ENCODE results near the gene CAPN11. TPM values are rescaled to one million over a fixed set of nuclear protein-coding genes. Genes with fewer than 3 reads are reported as not detected.
A peak's percentile ranks its signal among the peaks of the same experiment; 100 is the strongest.

Gene CAPN11
- total RNA-seq, 2 donors from 2014 or later, result 2.0 TPM; not detected in 1

- Histone ChIP-seq H3K4me1 (peaks cover 7% of the 10 kb centered on the region), H3K9me3 (no peaks in the 10 kb centered on the region), H3K27me3 (no peaks in the 10 kb centered on the region), H3K27ac (no peak overlapping the region), H3K36me3 (no peaks in the 10 kb centered on the region), H3K9ac (ENCODE audit: low read depth in 2 of 2, low read length in 2 of 2) (peak overlapping the region; percentile 19 to 29), H3K4me3 (no peak overlapping the region)
- intact Hi-C loops (cut with DNase I), result no loop called here
- DNase-seq, result no peak
- TF ChIP-seq, protein P1, sequence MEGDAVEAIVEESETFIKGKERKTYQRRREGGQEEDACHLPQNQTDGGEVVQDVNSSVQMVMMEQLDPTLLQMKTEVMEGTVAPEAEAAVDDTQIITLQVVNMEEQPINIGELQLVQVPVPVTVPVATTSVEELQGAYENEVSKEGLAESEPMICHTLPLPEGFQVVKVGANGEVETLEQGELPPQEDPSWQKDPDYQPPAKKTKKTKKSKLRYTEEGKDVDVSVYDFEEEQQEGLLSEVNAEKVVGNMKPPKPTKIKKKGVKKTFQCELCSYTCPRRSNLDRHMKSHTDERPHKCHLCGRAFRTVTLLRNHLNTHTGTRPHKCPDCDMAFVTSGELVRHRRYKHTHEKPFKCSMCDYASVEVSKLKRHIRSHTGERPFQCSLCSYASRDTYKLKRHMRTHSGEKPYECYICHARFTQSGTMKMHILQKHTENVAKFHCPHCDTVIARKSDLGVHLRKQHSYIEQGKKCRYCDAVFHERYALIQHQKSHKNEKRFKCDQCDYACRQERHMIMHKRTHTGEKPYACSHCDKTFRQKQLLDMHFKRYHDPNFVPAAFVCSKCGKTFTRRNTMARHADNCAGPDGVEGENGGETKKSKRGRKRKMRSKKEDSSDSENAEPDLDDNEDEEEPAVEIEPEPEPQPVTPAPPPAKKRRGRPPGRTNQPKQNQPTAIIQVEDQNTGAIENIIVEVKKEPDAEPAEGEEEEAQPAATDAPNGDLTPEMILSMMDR (IDR thresholded peaks at IDR 0.05), result no peak
Measured at GRCh38 chr6:44225579-44226325, 67.1 kb downstream of the CAPN11 start.

DNA sequence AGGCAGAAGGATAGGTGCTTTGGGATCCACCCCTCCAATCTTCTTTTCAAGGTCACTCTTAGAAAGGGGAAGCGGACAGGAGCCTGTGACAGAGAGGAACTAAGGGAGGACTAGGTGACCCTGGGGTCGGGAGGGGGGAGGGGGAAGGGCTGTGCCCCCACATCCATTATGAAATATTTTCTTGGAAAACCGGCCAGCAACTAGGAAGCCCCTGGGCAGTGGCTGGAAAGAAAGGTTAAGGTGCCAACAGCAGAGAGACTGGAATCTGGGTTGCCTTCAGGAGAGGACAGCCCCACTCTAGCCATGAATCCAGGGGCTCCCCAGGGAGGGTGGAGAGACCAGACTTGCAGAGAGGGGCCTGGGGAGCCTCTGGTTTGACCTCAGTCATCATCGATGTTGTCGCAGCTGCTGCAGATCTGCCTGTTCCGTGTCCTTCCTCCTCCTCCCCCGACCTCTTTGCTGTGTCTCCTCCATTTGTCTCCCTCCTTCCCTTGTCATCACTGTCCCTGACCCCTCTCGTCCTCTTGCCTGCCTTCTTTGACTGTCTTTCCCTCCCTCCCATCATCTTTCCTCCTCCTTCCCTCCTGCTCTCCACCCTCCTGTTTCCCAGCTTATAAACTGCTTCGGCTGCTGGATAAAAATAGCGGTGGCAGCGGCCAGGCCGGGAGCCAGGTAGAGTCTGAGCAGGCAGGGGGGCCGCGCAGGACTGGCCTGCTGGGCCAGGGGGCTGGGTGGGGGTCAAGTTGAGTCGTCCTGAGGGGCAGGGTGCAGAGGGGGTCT, 67.9 kb downstream of the CAPN11 start:
- Histone ChIP-seq H3K9ac (ENCODE audit: low read depth in 2 of 2, low read length in 2 of 2) (no peak overlapping the region), H3K27me3 (no peaks in the 10 kb centered on the region), H3K9me3 (no peaks in the 10 kb centered on the region), H3K36me3 (no peaks in the 10 kb centered on the region), H3K4me3 (no peak overlapping the region), H3K4me1 (peaks cover 7% of the 10 kb centered on the region), H3K27ac (no peak overlapping the region)
- no peak for DNase-seq
- TF ChIP-seq, protein P1 (IDR thresholded peaks at IDR 0.05), result no peak
- intact Hi-C loops (cut with DNase I), result no loop called here

- no peaks in the 10 kb centered on the region for H3K36me3 ChIP-seq
- H3K27ac ChIP-seq, result no peak overlapping the region
- H3K9me3 ChIP-seq, result no peaks in the 10 kb centered on the region
- TF ChIP-seq, protein P1 (IDR thresholded peaks at IDR 0.05), result no peak
- H3K4me1 ChIP-seq, result peaks cover 3% of the 10 kb centered on the region
- DNase-seq, result no peak
- no peak overlapping the region for H3K4me3 ChIP-seq
- no peak overlapping the region for H3K9ac ChIP-seq (ENCODE audit: low read depth in 2 of 2, low read length in 2 of 2)
- intact Hi-C loops (cut with DNase I), result no loop called here
- H3K27me3 ChIP-seq, result no peaks in the 10 kb centered on the region
Measured at GRCh38 chr6:44227148-44227793, 68.7 kb downstream of the CAPN11 start.

DNA sequence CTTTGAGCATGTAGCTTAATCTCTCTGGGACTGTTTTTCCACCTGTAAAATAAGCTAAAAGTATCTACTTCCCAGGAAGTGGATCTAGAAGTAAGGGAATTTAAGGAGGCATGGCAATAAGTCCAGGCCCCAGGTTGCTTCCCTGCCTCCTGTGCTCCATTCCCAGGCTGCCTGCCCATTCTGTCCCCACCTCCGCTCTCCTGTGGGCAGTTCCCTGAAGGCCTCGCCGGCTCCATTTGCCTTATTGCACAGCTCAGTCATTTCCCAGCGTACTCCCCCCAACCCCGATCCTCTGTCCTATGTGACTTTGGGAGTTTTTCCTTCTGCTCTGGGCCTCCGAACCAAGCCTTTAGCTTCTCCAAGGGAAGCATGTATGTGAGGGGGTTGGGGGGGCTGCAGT, 69.4 kb downstream of the CAPN11 start:
- Histone ChIP-seq H3K9ac (ENCODE audit: low read depth in 2 of 2, low read length in 2 of 2) (no peak overlapping the region), H3K4me3 (no peak overlapping the region), H3K27ac (no peak overlapping the region), H3K27me3 (no peaks in the 10 kb centered on the region), H3K9me3 (no peaks in the 10 kb centered on the region), H3K36me3 (no peaks in the 10 kb centered on the region), H3K4me1 (peaks cover 3% of the 10 kb centered on the region)
- TF ChIP-seq, protein P1 (IDR thresholded peaks at IDR 0.05), result no peak
- DNase-seq, result no peak
- intact Hi-C loops (cut with DNase I), result no loop called here

GRCh38 chr6:44228433-44228832, 69.8 kb downstream of the CAPN11 start:
- Histone ChIP-seq H3K27me3 (no peaks in the 10 kb centered on the region), H3K27ac (no peak overlapping the region), H3K4me1 (peaks cover 3% of the 10 kb centered on the region), H3K36me3 (no peaks in the 10 kb centered on the region), H3K9ac (ENCODE audit: low read depth in 2 of 2, low read length in 2 of 2) (no peak overlapping the region), H3K9me3 (no peaks in the 10 kb centered on the region), H3K4me3 (no peak overlapping the region)
- intact Hi-C loops (cut with DNase I), result no loop called here
- no peak for DNase-seq
- TF ChIP-seq, protein P1 (IDR thresholded peaks at IDR 0.05), result no peak
